HG03175 (cell line): Measurements from ENCODE around the gene UCP2.
"Not testable (repeated sequence)": the region's sequence is repeated elsewhere in the genome, so short reads cannot be mapped to it uniquely, and the experiment has no call there.

ENCODE experiments used
- ATAC-seq: cut with Tn5 transposase; IDR thresholded peaks from one replicate; pipeline ENCODE4 v1.9.1; 2021; ENCODE audit warnings: mild to moderate bottlenecking, moderate library complexity; ENCODE audit not compliant: unreplicated experiment

The UCP2 gene

GRCh38 chr11:73946798-73947458 lies 35.7 kb downstream of the UCP2 start:
- ATAC-seq: no peak

- ATAC-seq: no peak
These were observed 37.2 kb downstream of the UCP2 start for GRCh38 chr11:73945396-73945795.

- ATAC-seq: no peak
These were observed 37.7 kb downstream of the UCP2 start for GRCh38 chr11:73944901-73945300.

- ATAC-seq: no peak
These were observed 38.6 kb downstream of the UCP2 start for GRCh38 chr11:73944085-73944484.

GRCh38 chr11:73942010-73942409 lies 40.6 kb downstream of the UCP2 start:
- ATAC-seq: no peak

GRCh38 chr11:73940801-73941570 lies 41.7 kb downstream of the UCP2 start:
- ATAC-seq: no peak

- ATAC-seq: no peak
These were observed 43.5 kb downstream of the UCP2 start for GRCh38 chr11:73939096-73939495.

- ATAC-seq: not testable (repeated sequence)
These were observed 46.6 kb downstream of the UCP2 start for GRCh38 chr11:73936047-73936446.

- ATAC-seq: no peak
These were observed 49.9 kb downstream of the UCP2 start for GRCh38 chr11:73932781-73933180.

GRCh38 chr11:73931951-73932350 lies 50.7 kb downstream of the UCP2 start:
- ATAC-seq: no peak

GRCh38 chr11:73931039-73931645 lies 51.5 kb downstream of the UCP2 start:
- ATAC-seq: no peak

GRCh38 chr11:73929388-73929787 lies 53.3 kb downstream of the UCP2 start:
- ATAC-seq: no peak
